Renal cortex interstitium (tissue), 11 donors: ENCODE measurements around the gene INF2. TPM values are rescaled to one million over a fixed set of nuclear protein-coding genes. Genes with fewer than 3 reads are reported as not detected.
"Not testable (repeated sequence)": the region's sequence is repeated elsewhere in the genome, so short reads cannot be mapped to it uniquely, and the experiment has no call there.

ENCODE experiments used
- DNase-seq, 11 donors: peaks; one replicate each; pipeline ENCODE4 v3.0.0-alpha.2; 2013; ENCODE audit warnings: low read depth in 9 of 11, low spot score in 4 of 11; ENCODE audit errors: extremely low read depth in 1 of 11
- polyA plus RNA-seq, 3 donors: library from polyadenylated mRNA; unstranded; fragments of 120-200 nt; gene quantifications; one replicate each; pipeline ENCODE4 v1.2.1, GENCODE V29; 2013; ENCODE audit not compliant: insufficient read length in 3 of 3

Gene INF2
- polyA plus RNA-seq, 3 donors = 36.1 to 75.3 (median 56.2) TPM

DNA sequence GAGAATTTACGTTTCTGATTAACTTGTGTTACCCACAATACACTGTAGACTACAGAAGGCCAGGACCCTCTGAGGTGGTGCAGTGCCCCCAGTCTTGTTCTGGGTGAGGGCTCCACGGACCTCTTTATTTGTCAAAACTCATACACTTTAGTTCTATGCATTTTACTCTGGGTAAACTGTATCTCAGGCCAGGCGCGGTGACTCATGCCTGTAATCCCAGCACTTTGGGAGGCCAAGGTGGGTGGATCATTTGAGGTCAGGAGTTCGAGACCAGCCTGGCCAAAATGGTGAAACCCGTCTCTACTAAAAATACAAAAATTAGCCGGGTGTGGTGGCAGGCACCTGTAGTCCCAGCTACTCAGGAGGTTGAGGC lies 22.9 kb upstream of the INF2 start:
- not testable (repeated sequence) for DNase-seq

DNA sequence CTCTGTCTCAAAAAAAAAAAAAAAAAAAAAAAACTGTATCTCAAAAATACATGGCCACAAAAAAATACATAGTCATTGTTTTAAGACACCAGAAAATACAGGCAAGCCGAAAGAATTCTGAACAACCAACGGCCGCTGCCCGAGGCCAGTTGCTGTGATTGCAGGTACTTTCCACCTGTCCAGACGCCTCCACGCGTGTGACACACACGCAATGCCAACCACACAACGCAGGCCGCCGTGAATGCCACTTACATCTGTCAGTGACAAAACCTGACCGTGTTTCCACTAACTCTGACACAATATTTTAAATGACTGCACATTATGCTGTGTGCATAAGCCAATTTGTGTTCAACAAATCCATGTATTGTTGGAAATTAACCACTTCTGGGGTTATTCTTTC lies 22.4 kb upstream of the INF2 start:
- DNase-seq = no peak

DNA sequence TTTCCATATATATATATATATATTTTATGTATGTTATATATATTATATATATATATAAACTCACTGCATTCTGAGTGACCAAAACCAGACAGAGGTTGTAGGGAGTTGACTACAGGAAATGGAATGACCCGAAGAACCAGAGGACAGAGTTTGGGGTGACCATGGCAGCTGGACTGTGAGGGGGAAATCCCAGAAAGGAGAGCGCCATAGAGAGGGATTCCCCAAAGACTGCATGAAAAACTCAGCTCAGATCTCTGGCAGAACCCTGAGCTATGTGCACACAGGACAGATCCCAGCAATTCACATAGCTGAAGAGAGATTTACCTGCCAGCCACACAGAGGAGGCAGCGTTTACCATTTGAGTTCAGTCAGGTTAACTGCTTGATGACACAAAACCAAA lies 19.7 kb upstream of the INF2 start:
- no peak for DNase-seq

DNA sequence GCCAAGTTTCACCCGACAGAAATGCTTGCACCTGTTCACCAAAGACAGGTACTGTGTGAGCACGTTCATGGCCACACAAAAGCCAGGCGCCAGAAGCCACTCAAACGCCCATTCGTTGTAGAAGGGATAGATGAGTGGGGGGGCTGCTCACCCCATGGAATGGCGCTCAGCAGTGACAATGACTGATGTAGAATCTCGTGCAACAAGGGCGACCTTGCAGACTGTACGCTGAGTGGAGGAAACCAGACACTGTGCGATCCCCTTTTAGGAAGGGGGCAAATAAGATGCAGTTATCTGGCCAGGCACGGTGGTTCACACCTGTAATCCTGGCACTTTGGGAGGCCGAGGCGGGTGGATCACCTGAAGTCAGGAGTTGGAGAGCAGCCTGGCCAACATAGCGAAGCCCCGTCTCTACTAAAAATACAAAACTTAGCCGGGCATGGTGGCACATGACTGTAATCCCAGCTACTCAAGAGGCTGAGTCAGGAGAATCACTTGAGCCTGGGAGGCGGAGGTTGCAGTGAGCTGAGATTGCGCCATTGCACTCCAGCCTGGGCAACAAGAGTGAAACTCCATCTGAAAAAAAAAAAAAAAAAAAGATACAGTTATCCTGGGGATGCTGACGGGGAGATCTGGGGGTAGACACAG lies 18.0 kb upstream of the INF2 start:
- not testable (repeated sequence) for DNase-seq

DNA sequence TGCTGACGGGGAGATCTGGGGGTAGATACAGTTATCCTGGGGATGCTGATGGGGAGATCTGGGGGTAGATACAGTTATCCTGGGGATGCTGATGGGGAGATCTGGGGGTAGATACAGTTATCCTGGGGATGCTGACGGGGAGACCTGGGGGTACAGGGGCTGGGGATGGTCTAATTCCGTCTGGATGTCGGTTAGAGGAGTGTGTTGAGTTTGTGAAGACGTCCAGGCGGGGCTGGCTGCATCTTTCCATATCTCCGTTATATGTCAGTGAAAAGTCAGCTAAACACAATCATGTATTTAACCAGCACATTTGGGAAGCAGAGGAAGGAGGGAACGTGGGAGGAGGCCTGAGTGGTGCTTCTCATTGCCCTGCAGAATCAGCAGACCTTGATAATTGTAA lies 17.3 kb upstream of the INF2 start:
- DNase-seq = not testable (repeated sequence)

- no peak for DNase-seq
Observed at GRCh38 chr14:104673481-104673880, 15.9 kb upstream of the INF2 start.

DNA sequence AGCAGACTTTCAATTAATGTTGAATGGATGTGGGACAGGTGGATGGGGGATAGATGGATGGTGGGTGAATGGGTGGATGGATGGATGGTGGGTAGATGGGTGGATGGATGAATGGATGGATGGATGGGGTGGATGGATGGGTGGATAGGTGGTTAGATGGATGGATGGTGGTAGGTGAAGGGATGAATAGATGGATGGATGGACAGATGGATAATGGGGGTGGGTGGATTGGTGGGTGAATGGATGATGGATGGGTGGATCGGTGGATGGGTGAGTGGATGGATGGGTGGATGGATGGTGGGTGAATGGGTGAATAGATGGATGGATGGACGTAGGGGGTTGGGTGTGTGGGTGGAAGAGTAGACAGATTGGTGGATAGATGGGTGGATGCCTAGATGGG lies 14.0 kb upstream of the INF2 start:
- DNase-seq = no peak

GRCh38 chr14:104676130-104676693 lies 13.2 kb upstream of the INF2 start:
- DNase-seq = no peak

DNA sequence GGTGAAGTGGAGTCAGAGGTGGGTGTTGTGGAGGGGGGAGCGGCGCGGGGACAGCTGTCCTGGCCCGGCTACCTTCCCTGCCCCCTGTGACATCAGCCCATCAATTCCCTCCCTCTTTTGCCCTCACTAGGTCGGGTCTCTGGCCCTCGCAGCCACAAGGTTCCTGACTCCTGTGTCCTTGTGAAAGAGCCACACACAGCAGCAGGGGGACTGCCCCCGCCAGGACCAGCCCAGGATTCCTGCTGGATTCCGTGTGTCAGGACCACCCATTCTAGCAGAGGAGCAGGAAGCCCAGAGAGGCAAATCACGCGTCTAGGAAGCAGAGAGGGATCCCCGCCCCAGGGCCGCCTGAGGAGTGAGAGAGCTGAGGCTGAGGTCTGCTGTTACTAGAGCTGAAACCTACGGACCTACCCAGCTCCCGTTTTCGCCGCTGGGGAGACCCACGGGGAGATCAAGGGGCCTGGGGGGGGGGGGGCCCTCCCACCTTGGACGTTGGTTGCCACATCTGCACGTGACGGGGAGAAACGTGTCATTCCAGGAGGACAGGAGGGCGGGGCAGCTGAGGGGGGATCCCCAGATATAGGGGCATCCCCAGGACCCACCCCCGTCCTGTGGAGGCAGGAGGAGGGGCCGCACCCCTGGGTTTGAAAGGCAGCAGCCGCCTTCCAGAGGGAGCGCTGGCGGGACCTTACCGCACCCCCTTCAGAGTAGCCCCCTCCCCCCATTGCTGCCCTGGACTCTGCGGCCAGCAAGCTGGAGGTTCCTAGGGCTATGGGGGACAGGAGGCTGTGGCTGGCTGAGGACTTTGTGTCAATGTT lies 12.5 kb upstream of the INF2 start:
- no peak for DNase-seq

- peak in 8 of 11 donors; percentile 70 to 81 (median 74) for DNase-seq
Observed at GRCh38 chr14:104677512-104678332, 11.7 kb upstream of the INF2 start.

DNA sequence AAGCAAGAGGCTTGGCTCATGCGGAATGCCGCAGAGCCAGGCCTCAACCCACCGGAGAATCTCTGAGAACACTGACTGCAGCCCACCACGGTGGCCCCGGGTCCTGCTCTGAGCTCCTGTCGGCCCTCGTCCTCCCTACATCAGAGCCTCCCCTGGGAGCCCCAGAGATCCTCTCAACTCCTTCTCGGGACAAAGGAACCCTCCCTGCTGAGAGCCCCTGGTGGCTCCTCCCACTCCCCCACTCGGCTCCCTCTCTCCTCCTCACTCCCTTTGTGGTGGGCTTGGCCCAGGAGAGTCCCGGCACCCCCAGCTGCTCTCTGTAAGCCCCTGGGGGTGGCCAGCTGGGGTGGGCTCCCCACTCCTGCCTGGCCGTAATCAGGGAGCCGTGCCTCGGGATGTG lies 11.1 kb upstream of the INF2 start:
- DNase-seq = peak in 2 of 11 donors; percentile 56 to 66

DNA sequence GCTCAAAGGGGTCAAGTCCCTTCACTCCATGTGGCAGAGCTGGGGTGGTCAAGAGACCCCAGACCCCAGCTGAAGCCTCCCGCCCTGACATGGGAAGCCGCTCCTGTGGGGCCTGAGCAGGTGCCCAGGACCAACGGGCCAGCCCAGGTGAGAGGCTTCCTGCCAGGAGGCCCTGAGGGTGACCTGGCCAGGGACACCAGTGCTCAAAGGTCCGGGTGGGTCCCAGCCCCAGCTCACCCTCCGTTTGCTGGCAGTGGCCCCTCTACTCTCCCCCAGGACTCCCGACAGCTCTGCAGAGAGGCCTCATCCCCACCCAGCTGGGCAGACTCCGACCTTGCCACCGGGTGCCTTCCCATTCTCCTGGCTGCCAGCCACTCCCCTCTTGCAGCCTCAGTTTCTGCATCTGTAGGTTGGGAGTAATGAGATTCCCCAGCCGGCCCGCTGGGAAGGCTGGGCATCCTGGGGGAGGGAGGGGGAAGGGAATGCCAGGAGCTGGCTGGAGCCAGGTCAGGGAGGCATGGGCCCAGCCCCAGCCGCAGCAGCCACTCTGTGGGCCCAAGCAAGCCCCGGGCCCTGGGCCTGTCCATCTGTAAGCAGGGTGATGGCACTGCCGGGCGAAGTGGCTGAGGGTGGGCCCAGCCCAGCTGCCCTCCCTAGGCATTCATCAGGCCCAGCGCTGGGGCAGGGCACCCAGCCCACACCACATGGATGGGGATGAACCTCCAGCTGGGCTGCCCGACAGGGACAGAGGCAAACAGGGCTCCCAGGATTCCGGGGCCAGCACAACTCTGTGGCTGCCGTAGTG lies 10.3 kb upstream of the INF2 start:
- DNase-seq = no peak

DNA sequence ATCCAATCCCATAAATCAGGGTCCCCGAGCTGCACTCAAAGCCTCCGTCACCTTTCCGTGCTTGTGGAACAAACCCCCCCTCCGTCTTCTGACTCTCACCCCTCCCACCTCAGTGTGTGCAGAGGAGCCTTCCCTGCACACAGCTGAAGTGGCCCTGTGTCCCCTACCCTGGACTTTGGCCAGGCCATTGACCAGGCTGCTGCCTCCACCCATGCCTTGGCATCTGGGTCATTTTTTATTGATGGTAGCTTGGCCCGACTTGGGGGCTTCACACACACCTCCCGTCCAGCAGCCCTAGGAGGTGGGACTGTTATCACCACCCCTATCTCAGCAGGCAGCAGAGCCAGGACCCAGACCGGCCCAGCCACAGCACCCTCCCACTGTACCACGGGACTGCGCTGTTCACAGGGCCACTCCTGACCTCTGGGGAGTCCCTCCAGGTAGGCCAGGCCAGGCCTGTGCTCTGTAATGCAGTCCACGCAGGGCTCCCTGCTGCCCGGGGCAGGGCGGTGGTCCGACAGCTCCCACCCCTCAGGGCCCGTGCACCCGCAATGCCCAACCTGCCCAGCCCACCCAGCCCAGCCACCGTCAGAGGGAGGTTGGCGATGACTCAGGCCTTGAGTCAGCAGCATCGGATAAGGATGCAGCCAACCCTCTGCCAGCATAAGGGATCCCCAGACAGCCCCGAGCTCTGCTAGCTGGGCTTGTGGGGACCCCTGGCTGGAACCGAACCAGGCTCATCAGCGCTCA lies 9.2 kb upstream of the INF2 start:
- DNase-seq = no peak

DNA sequence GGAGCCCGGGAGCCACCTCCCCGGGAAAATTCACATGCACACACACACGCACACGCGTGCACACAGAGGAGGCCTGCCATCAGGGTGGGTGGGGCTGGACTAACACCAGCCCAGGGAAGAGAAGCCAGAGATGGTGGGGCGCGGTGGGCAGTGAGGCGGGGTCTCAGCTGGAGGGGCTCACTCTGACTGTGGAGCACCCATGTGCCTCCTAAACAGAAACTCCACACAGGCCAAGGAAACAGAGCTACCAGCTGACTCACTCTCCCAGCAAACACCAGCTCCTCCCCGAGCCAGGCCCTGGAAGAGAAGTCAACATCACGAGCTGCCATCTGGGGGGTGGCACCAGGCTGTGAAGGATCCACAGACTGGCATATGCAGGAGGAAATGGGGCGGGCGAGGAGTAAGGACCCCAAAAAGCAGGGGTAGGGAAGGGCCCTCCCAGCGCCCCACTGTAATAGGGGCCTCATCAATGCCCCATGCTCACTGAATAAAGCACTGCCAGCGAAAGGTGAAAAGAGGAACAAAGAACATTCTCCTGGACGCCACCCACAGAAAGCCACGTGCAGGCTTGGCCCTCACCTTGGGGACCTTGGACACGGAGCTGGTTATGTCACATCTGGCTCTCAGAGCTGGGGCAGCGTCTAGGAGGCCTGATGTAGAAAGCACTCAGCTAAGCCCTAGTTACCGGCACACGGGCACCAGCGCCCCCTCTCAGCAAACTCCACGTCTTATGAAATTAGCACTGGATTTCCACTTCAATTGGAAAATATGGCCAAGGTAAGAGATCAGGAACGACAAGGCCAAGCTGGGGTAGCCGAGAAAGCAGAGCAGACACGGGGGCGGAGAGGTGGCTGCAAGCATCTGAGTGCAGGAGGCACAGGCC lies 8.4 kb upstream of the INF2 start:
- DNase-seq = no peak

DNA sequence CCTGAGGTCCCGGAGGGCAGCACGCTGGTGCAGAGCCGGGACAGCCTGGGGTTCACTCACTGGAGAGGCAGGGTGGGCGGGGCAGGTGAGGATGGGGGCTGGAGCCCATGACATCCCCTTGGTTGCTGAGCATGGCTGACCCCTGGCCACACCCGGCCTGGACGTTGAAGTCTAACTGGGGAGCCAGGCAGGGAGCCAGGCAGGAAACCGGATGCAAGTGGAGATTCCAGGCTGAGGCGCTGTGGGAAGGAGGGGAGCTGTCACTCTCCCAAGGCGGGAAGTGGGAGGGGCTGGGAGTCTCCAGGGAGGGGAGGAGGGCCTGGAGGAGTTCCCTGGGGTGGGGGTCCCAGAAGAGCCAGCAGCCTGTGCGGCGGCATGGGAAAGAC lies 7.7 kb upstream of the INF2 start:
- DNase-seq = peak in 9 of 11 donors; percentile 69 to 92 (median 81)

DNA sequence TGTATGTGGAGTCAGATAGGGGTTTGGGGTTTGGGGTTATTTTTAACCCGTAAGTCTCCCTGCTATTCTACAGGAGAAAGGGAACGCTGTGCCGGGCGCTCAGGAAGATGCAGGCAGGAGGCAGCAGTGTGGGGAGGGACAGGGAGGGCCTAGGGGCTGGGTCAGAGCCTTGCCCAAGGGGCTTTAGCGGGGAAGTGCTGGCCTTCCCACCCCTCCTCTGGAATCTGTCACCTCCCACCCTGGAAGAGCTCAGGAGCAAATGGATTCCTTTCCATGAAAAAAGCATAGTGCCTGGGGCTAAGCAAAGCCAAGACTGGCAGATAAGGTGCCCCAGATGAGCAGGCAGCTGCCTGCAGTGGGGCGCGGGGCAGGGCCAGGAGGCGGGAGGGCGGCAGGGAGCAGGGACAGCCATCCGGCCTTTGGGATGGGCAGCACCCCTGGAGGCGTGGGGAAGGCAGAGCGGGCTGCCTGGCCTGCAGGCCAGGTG lies 7.3 kb upstream of the INF2 start:
- DNase-seq = no peak
